Measurements from ENCODE around the gene KIAA1210.

KIAA1210 gene

GRCh38 chrX:119075270-119076025, 52.2 kb downstream of the KIAA1210 start:
- H3K4me3 ChIP-seq (ENCODE audit: low read depth, low read length) = no peak overlapping the region
- TF ChIP-seq CTCF (IDR thresholded peaks at IDR 0.05; ENCODE audit: insufficient read depth, low read depth, low read length, missing control alignments) = no peak
- no peak for DNase-seq (ENCODE audit: low read depth)

- TF ChIP-seq CTCF (IDR thresholded peaks at IDR 0.05; ENCODE audit: insufficient read depth, low read depth, low read length, missing control alignments) = no peak
- no peak for DNase-seq (ENCODE audit: low read depth)
- no peak overlapping the region for H3K4me3 ChIP-seq (ENCODE audit: low read depth, low read length)
Observed at GRCh38 chrX:119073911-119074310, 53.7 kb downstream of the KIAA1210 start.

- TF ChIP-seq CTCF (IDR thresholded peaks at IDR 0.05; ENCODE audit: insufficient read depth, low read depth, low read length, missing control alignments) = no peak
- no peak overlapping the region for H3K4me3 ChIP-seq (ENCODE audit: low read depth, low read length)
- no peak for DNase-seq (ENCODE audit: low read depth)
Observed at GRCh38 chrX:119073200-119073905, 54.3 kb downstream of the KIAA1210 start.

GRCh38 chrX:119072744-119073143, 54.9 kb downstream of the KIAA1210 start, which contains the start of gene CT47C1:
CT47C1 (plus strand) TSS chrX:119072993; CDS start chrX:119073226, 233 bp downstream.
- DNase-seq (ENCODE audit: low read depth) = peak; percentile 1

GRCh38 chrX:119071381-119071780, 56.2 kb downstream of the KIAA1210 start:
- TF ChIP-seq CTCF (IDR thresholded peaks at IDR 0.05; ENCODE audit: insufficient read depth, low read depth, low read length, missing control alignments) = no peak
- peak; percentile 23 for DNase-seq (ENCODE audit: low read depth)
- H3K4me3 ChIP-seq (ENCODE audit: low read depth, low read length) = no peak overlapping the region

More at GRCh38 chrX:119072744-119073143, 54.9 kb downstream of the KIAA1210 start, which contains the start of gene CT47C1:
- H3K4me3 ChIP-seq (ENCODE audit: low read depth, low read length) = no peak within 1 kb of the TSS
- TF ChIP-seq CTCF (IDR thresholded peaks at IDR 0.05; ENCODE audit: insufficient read depth, low read depth, low read length, missing control alignments) = no peak

GRCh38 chrX:119069762-119070161, 57.9 kb downstream of the KIAA1210 start:
- DNase-seq (ENCODE audit: low read depth) = no peak
- H3K4me3 ChIP-seq (ENCODE audit: low read depth, low read length) = no peak overlapping the region
- no peak for TF ChIP-seq CTCF (IDR thresholded peaks at IDR 0.05; ENCODE audit: insufficient read depth, low read depth, low read length, missing control alignments)
